Measurements from ENCODE around the gene GLI3. TPM values are rescaled to one million over a fixed set of nuclear protein-coding genes. Genes with fewer than 3 reads are reported as not detected.
A peak's percentile ranks its signal among the peaks of the same experiment; 100 is the strongest.

Gene GLI3
- total RNA-seq, 1 donor from 2014 or later = 32.0 TPM

DNA sequence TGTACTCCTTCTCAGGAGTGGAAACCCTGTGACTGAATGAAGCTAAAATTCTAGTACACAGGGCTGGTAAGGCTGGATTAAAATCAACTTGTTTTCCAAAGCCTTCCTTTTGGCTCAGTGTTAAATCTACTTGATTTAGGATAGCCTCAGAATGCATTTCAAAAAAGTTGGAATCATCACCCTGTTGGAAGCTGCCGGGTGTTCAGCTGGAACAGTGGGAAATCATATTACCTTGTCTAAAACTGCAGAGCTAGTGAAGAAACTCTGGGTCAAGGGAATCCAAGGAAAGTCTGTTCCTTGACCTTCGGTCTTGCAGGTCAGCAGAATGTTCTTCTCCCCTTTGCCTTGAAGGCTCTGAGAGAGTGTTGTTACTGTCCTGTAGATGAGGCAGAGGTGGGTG is 282.0 kb downstream of the GLI3 start:
- peaks cover 47% of the 10 kb centered on the region for H3K4me1 Mint-ChIP-seq
- H3K27me3 Mint-ChIP-seq (ENCODE audit: insufficient read depth, low read depth) = peaks cover 9% of the 10 kb centered on the region
- Histone ChIP-seq H3K27ac (no peak overlapping the region), H3F3A (ENCODE audit: low read depth) (peaks cover 35% of the 10 kb centered on the region), H2AFZ (replicated peaks) (no peak overlapping the region), H3K27me3 (no peaks in the 10 kb centered on the region), H3K36me3 (no peaks in the 10 kb centered on the region), H3K4me3 (no peak overlapping the region), H3K9me3 (ENCODE audit: low read depth) (no peaks in the 10 kb centered on the region), H4K20me1 (ENCODE audit: low read depth) (no peaks in the 10 kb centered on the region), H3K4me1 (peaks cover 35% of the 10 kb centered on the region), H3K9ac (no peak overlapping the region), H3K4me2 (no peak overlapping the region), H3K79me2 (ENCODE audit: low read depth) (no peaks in the 10 kb centered on the region)
- H3K4me3 Mint-ChIP-seq = no peak overlapping the region
- no peak for DNase-seq (ENCODE audit: low spot score)
- peak overlapping the region; percentile 42 for H3K27ac Mint-ChIP-seq
- H3K36me3 Mint-ChIP-seq = peaks cover 4% of the 10 kb centered on the region
- no peak for TF ChIP-seq EZH2 (IDR thresholded peaks at IDR 0.05)
- no peak for TF ChIP-seq CTCF (IDR thresholded peaks at IDR 0.05)
- no peak for TF ChIP-seq EZH2phosphoT487 (IDR thresholded peaks at IDR 0.05)
- H3K9me3 Mint-ChIP-seq = no peaks in the 10 kb centered on the region

- Histone ChIP-seq H3K27me3 (no peaks in the 10 kb centered on the region), H3K79me2 (ENCODE audit: low read depth) (no peaks in the 10 kb centered on the region), H2AFZ (replicated peaks) (no peak overlapping the region), H3K9ac (no peak overlapping the region), H3K27ac (no peak overlapping the region), H3K4me1 (peaks cover 23% of the 10 kb centered on the region), H3K36me3 (no peaks in the 10 kb centered on the region), H3K4me2 (no peak overlapping the region), H3F3A (ENCODE audit: low read depth) (peaks cover 19% of the 10 kb centered on the region), H3K4me3 (no peak overlapping the region), H4K20me1 (ENCODE audit: low read depth) (no peaks in the 10 kb centered on the region), H3K9me3 (ENCODE audit: low read depth) (no peaks in the 10 kb centered on the region)
- no peak overlapping the region for H3K4me3 Mint-ChIP-seq
- no peaks in the 10 kb centered on the region for H3K36me3 Mint-ChIP-seq
- peaks cover 27% of the 10 kb centered on the region for H3K4me1 Mint-ChIP-seq
- DNase-seq (ENCODE audit: low spot score) = no peak
- H3K27ac Mint-ChIP-seq = no peak overlapping the region
- no peaks in the 10 kb centered on the region for H3K9me3 Mint-ChIP-seq
- peaks cover 7% of the 10 kb centered on the region for H3K27me3 Mint-ChIP-seq (ENCODE audit: insufficient read depth, low read depth)
- TF ChIP-seq EZH2 (IDR thresholded peaks at IDR 0.05) (no peak), EZH2phosphoT487 (IDR thresholded peaks at IDR 0.05) (no peak), CTCF (IDR thresholded peaks at IDR 0.05) (no peak)
Measured at GRCh38 chr7:41948503-41948902, 288.5 kb downstream of the GLI3 start.

DNA sequence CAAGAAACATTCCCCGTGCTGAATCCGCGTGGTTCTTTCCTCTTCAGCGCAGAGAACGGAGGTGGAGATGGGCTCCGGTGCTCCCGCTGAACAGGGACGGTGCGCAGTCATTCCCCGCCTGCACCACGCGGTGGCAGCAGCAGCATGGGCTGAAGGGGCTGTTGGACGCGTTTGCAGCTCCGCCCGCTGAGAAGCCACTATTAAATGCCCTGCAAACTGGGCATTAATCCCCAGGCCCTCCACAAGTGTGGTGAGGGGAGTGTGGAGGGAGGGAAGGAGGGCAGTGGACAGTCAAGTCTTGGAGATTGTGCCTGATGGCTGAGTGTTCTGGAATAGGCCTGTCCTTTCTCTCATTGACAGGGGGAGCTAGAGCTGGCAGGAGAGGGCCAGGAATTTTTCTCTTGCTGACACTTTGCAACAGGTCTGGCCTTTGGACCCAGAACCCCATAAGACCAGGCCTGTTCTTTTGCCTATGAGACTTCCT is 293.9 kb downstream of the GLI3 start:
- H3K36me3 ChIP-seq = no peaks in the 10 kb centered on the region
- H3K27me3 Mint-ChIP-seq (ENCODE audit: insufficient read depth, low read depth) = peaks cover 5% of the 10 kb centered on the region
- peaks cover 17% of the 10 kb centered on the region for H3K27me3 ChIP-seq
- H3K27ac ChIP-seq = no peak overlapping the region
- no peaks in the 10 kb centered on the region for H4K20me1 ChIP-seq (ENCODE audit: low read depth)
- no peak overlapping the region for H3K4me3 Mint-ChIP-seq
- peak overlapping the region; percentile 90 for H2AFZ ChIP-seq (replicated peaks)
- H3K4me1 Mint-ChIP-seq = peaks cover 29% of the 10 kb centered on the region
- peak overlapping the region; percentile 62 for H3K27ac Mint-ChIP-seq
- H3K79me2 ChIP-seq (ENCODE audit: low read depth) = no peaks in the 10 kb centered on the region
- H3K4me3 ChIP-seq = peak overlapping the region; percentile 32
- no peaks in the 10 kb centered on the region for H3K4me1 ChIP-seq
- no peak overlapping the region for H3K9ac ChIP-seq
- no peaks in the 10 kb centered on the region for H3K36me3 Mint-ChIP-seq
- H3K9me3 ChIP-seq (ENCODE audit: low read depth) = no peaks in the 10 kb centered on the region
- H3F3A ChIP-seq (ENCODE audit: low read depth) = peaks cover 6% of the 10 kb centered on the region
- DNase-seq (ENCODE audit: low spot score) = peak; percentile 90
- H3K4me2 ChIP-seq = peak overlapping the region; percentile 67
- peaks cover 2% of the 10 kb centered on the region for H3K9me3 Mint-ChIP-seq
- peak; percentile 99 for TF ChIP-seq CTCF (IDR thresholded peaks at IDR 0.05)
- TF ChIP-seq EZH2phosphoT487 (IDR thresholded peaks at IDR 0.05) = no peak

All from neural progenitor cell (in vitro differentiated cells).